PC-3 (cell line): ENCODE measurements around the gene POMZP3. TPM values are rescaled to one million over a fixed set of nuclear protein-coding genes. Genes with fewer than 3 reads are reported as not detected.
"Not testable (repeated sequence)": the region's sequence is repeated elsewhere in the genome, so short reads cannot be mapped to it uniquely, and the experiment has no call there.

Experiments used
- ATAC-seq: fragments of 200-7000 bp; cut with Tn5 transposase; 2 replicates; pipeline ENCODE4 v1.9.1; 2020; ENCODE audit warnings: mild to moderate bottlenecking, moderate library complexity
- BruUV-seq: library from RNA; stranded (reverse); fragments of 400-500 nt; replicated peaks from 2 replicates; lab custom pipeline; 2021; lab: Mats Ljungman, UMichigan
- CTCF ChIA-PET: fragments of 300-600 bp; sonication (Branson Sonifier 250); formaldehyde crosslinking; loops from one replicate; lab custom pipeline; 2022; ENCODE audit warnings: antibody characterized with exemption; lab: Charles Lee
- POLR2A ChIA-PET: fragments of 300-600 bp; sonication (Branson Sonifier 250); formaldehyde crosslinking; loops from one replicate; lab custom pipeline; 2022; ENCODE audit warnings: antibody characterized with exemption; ENCODE audit not compliant: unreplicated experiment; lab: Charles Lee
- DNase-seq: peaks from one replicate; pipeline ENCODE4 v3.0.0-alpha.2; 2015
- H2AFZ ChIP-seq: fragments of 300-600 bp; sonication (generic); 2 replicates; pipeline ENCODE4 v1.6.0; 2016; ENCODE audit warnings: antibody characterized with exemption, low read length
- H3F3A ChIP-seq: fragments of 300-600 bp; sonication (generic); one replicate; pipeline ENCODE4 v1.6.0; 2017; ENCODE audit warnings: antibody characterized with exemption, low read length, control low read depth, mild to moderate bottlenecking; ENCODE audit not compliant: unreplicated experiment
- H3K27ac ChIP-seq: fragments of 300-600 bp; sonication (generic); 2 replicates; pipeline ENCODE4 v1.5.1; 2016; ENCODE audit warnings: mild to moderate bottlenecking, low read length
- H3K27me3 ChIP-seq: fragments of 300-600 bp; sonication (generic); 2 replicates; pipeline ENCODE4 v1.6.1; 2016; ENCODE audit warnings: low read length, mixed read lengths
- H3K36me3 ChIP-seq: fragments of 300-600 bp; sonication (generic); 2 replicates; pipeline ENCODE4 v1.6.1; 2016; ENCODE audit warnings: low read depth, mixed run types, low read length, mixed read lengths
- H3K4me1 ChIP-seq: fragments of 300-600 bp; sonication (generic); 2 replicates; pipeline ENCODE4 v1.5.1; 2016; ENCODE audit warnings: low read length; ENCODE audit not compliant: insufficient read depth
- H3K4me2 ChIP-seq: fragments of 300-600 bp; sonication (generic); 2 replicates; pipeline ENCODE4 v1.6.0; 2016; ENCODE audit warnings: low read length
- H3K4me3 ChIP-seq: fragments of 300-600 bp; sonication (generic); 2 replicates; pipeline ENCODE4 v1.5.1; 2016; ENCODE audit warnings: mild to moderate bottlenecking, low read length, mixed read lengths
- H3K79me2 ChIP-seq: fragments of 300-600 bp; sonication (generic); 2 replicates; pipeline ENCODE4 v1.6.1; 2017; ENCODE audit warnings: low read length, mixed read lengths
- H3K9ac ChIP-seq: fragments of 300-600 bp; sonication (generic); 2 replicates; pipeline ENCODE4 v1.6.0; 2016; ENCODE audit warnings: mild to moderate bottlenecking, low read length
- H3K9me2 ChIP-seq: fragments of 300-600 bp; sonication (generic); replicated peaks from 2 replicates; pipeline ENCODE4 v1.6.1; 2016; ENCODE audit warnings: mixed run types, low read length, mixed read lengths
- H3K9me3 ChIP-seq: fragments of 300-600 bp; sonication (generic); 2 replicates; pipeline ENCODE4 v1.6.1; 2016; ENCODE audit warnings: low read length, mixed read lengths
- H4K20me1 ChIP-seq: fragments of 300-600 bp; sonication (generic); 2 replicates; pipeline ENCODE4 v1.6.1; 2016; ENCODE audit warnings: low read length, mixed read lengths
- intact Hi-C: fragments of 100-400 bp; cut with micrococcal nuclease; formaldehyde crosslinking; loops from 2 replicates; pipeline ENCODE4 v1.9.0; 2023
- total RNA-seq: library from RNA; depleted of rRNA; stranded (reverse); fragments of >200 nt; gene quantifications from 2 replicates; pipeline ENCODE4 v1.2.3, GENCODE V29; 2014

The POMZP3 gene
- total RNA-seq, 1 experiment from 2014 or later, result 5.9 TPM

- peak; percentile 79 for ATAC-seq
- Histone ChIP-seq H3K27ac (peak overlapping the region; percentile 89), H3K79me2 (peaks cover 52% of the 10 kb centered on the region), H3K9ac (peak overlapping the region; percentile 63), H3K4me2 (peak overlapping the region; percentile 55; the same call in 1 of the 2 replicates), H3K4me1 (peaks cover 64% of the 10 kb centered on the region)
- H3F3A ChIP-seq, H3K27me3 ChIP-seq, H3K36me3 ChIP-seq, intact Hi-C loops, H2AFZ ChIP-seq, H3K9me2 ChIP-seq, CTCF ChIA-PET, H4K20me1 ChIP-seq, H3K4me3 ChIP-seq, POLR2A ChIA-PET, H3K9me3 ChIP-seq: not testable (repeated sequence)
- TSS peak; percentile 76 for BruUV-seq
- DNase-seq, result peak; percentile 86
Measured at GRCh38 chr7:76582848-76583631, 44.0 kb downstream of the POMZP3 start.

- H3K27ac ChIP-seq, CTCF ChIA-PET, H3F3A ChIP-seq, H3K9me2 ChIP-seq, H2AFZ ChIP-seq, BruUV-seq, H3K9me3 ChIP-seq, H3K4me2 ChIP-seq, POLR2A ChIA-PET, DNase-seq, H4K20me1 ChIP-seq, intact Hi-C loops, H3K9ac ChIP-seq, H3K27me3 ChIP-seq, H3K4me3 ChIP-seq, H3K36me3 ChIP-seq, ATAC-seq: not testable (repeated sequence)
- peaks cover 13% of the 10 kb centered on the region; the same call in 1 of the 2 replicates for H3K4me1 ChIP-seq
- peaks cover 45% of the 10 kb centered on the region for H3K79me2 ChIP-seq
Measured at GRCh38 chr7:76575919-76576655, 51.0 kb downstream of the POMZP3 start.

DNA sequence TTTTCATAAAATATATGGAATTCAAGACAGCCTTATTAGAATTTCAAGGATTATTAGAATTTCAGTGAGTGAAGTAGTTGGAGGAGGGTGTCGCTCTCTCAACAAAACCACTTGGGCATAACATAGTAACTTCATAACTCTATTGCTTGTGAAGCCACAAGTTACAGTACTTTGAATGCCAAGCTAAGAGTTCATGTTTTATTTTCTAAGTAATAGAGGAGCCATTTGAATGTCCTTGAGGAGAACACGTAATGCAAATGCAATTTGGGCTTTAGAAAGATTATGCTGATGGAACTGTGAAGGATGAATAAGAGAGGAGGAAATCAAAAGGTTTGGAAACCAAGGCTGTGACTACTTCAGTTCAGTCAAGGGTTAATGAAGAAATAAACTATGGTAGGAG lies 51.6 kb downstream of the POMZP3 start:
- POLR2A ChIA-PET, H3K27ac ChIP-seq, intact Hi-C loops, H3K4me3 ChIP-seq, H4K20me1 ChIP-seq, H3K36me3 ChIP-seq, CTCF ChIA-PET, H3K9me2 ChIP-seq, ATAC-seq, DNase-seq, H3K9me3 ChIP-seq, BruUV-seq, H3K27me3 ChIP-seq, H3F3A ChIP-seq, H3K9ac ChIP-seq, H3K4me2 ChIP-seq, H2AFZ ChIP-seq: not testable (repeated sequence)
- H3K4me1 ChIP-seq, result peaks cover 18% of the 10 kb centered on the region
- peaks cover 46% of the 10 kb centered on the region for H3K79me2 ChIP-seq

DNA sequence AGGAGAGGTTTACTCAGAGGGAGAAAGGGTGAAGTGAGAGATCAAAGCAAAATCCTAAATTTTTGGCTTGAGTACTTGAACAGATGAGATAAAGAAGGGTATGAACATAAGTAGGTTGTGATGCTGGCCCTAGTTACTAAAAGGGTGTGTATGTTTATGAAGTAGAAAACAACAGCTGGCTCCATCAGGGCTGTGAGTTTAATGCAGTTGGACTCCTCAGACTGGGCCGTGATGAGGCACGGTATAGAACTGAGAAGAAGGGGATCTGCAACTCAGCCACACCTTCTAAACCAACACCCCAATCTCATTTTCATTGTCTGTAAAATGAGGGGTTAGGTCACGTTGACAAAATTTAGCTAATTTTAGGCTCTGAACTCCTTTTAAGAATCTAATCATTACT lies 54.8 kb downstream of the POMZP3 start:
- H4K20me1 ChIP-seq, CTCF ChIA-PET, POLR2A ChIA-PET, H3K9ac ChIP-seq, H3K9me3 ChIP-seq, DNase-seq, H3K4me2 ChIP-seq, intact Hi-C loops, H3K4me3 ChIP-seq, H3K9me2 ChIP-seq, H2AFZ ChIP-seq, H3F3A ChIP-seq, H3K27ac ChIP-seq, H3K36me3 ChIP-seq, H3K27me3 ChIP-seq, ATAC-seq, BruUV-seq: not testable (repeated sequence)
- Histone ChIP-seq H3K79me2 (peaks cover 59% of the 10 kb centered on the region), H3K4me1 (peaks cover 40% of the 10 kb centered on the region)

DNA sequence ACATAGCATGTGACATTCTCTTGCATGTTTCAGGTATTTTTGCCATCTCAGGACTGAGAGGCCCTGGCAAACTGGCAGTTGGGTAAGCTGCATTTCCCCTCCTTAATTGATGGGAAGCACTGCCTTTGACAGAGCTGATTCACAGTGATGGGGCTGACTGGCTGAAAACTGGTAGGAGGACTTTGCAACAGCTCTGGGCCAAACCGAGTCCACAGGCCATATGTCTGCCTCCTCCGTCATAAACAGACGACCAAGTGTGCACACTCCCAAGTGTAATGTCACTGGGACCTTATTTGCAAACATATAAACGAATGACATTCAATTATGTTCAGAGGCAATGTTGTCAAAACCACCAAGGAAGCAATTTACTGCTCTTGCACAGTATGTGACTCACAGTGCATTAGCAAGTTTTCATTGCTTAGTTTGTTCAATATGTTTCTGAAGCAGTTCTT lies 56.7 kb downstream of the POMZP3 start:
- H3K36me3 ChIP-seq, intact Hi-C loops, H3K9me3 ChIP-seq, H3K9me2 ChIP-seq, H3F3A ChIP-seq, BruUV-seq, H2AFZ ChIP-seq, CTCF ChIA-PET, H3K27me3 ChIP-seq, H4K20me1 ChIP-seq, H3K4me3 ChIP-seq, H3K9ac ChIP-seq: not testable (repeated sequence)
- DNase-seq (peak; percentile 65), ATAC-seq (peak; percentile 55)
- peak overlapping the region; percentile 54 for H3K27ac ChIP-seq
- peaks cover 62% of the 10 kb centered on the region for H3K79me2 ChIP-seq
- POLR2A ChIA-PET, result interaction anchor here (0.7 kb wide), 1 partner anchor 1746 kb away, joined by 6 read pairs; no protein-coding TSS in a partner anchor
- peak overlapping the region; percentile 59 for H3K4me2 ChIP-seq
- peaks cover 40% of the 10 kb centered on the region for H3K4me1 ChIP-seq

- H3K36me3 ChIP-seq, BruUV-seq, H3K9me2 ChIP-seq, CTCF ChIA-PET, H3F3A ChIP-seq, H3K9me3 ChIP-seq, H3K4me3 ChIP-seq, H2AFZ ChIP-seq, H3K9ac ChIP-seq, intact Hi-C loops, H3K27ac ChIP-seq, H4K20me1 ChIP-seq, H3K27me3 ChIP-seq, POLR2A ChIA-PET: not testable (repeated sequence)
- DNase-seq (peak; percentile 91), ATAC-seq (peak; percentile 74)
- H3K4me1 ChIP-seq, result peaks cover 40% of the 10 kb centered on the region
- H3K79me2 ChIP-seq, result peaks cover 50% of the 10 kb centered on the region
- 0 out of 2 replicates have a peak overlapping the region, but pooled peaks have one; percentile 31 for H3K4me2 ChIP-seq
Measured at GRCh38 chr7:76568742-76569141, 58.3 kb downstream of the POMZP3 start.
